ENCODE data around the gene LINGO1. TPM values are rescaled to one million over a fixed set of nuclear protein-coding genes. Genes with fewer than 3 reads are reported as not detected.

The LINGO1 gene
- polyA plus RNA-seq, 3 donors: 1.1 to 1.5 (median 1.2) TPM

- H3K27ac ChIP-seq (ENCODE audit: low read depth, low read length): no peak overlapping the region
- 49 to 55% (median 53%) methylated on average over 12 of the region's 12 CpGs for WGBS, 3 donors
Measured at GRCh38 chr15:77659350-77660321, 26.9 kb upstream of the LINGO1 start.

- WGBS, 3 donors: 75 to 87% (median 84%) methylated on average over 6 of the region's 6 CpGs
Measured at GRCh38 chr15:77658304-77658703, 25.6 kb upstream of the LINGO1 start.

GRCh38 chr15:77657634-77658238 lies 25.0 kb upstream of the LINGO1 start:
- 63 to 75% (median 64%) methylated on average over 21 to 23 of the region's 23 CpGs for WGBS, 3 donors

More at GRCh38 chr15:77658304-77658703, 25.6 kb upstream of the LINGO1 start:
- no peak overlapping the region for H3K27ac ChIP-seq (ENCODE audit: low read depth, low read length)

GRCh38 chr15:77656294-77656693 lies 23.6 kb upstream of the LINGO1 start:
- H3K27ac ChIP-seq (ENCODE audit: low read depth, low read length): no peak overlapping the region
- WGBS, 3 donors: 42 to 81% (median 44%) methylated on average over 12 of the region's 12 CpGs

More at GRCh38 chr15:77657634-77658238, 25.0 kb upstream of the LINGO1 start:
- H3K27ac ChIP-seq (ENCODE audit: low read depth, low read length): no peak overlapping the region

- WGBS, 3 donors: 25 to 31% (median 26%) methylated on average over 4 of the region's 4 CpGs
- no peak overlapping the region for H3K27ac ChIP-seq (ENCODE audit: low read depth, low read length)
Measured at GRCh38 chr15:77654975-77655374, 22.3 kb upstream of the LINGO1 start.

- WGBS, 3 donors: 85 to 94% (median 91%) methylated on average over 4 of the region's 4 CpGs
Measured at GRCh38 chr15:77653832-77654480, 21.2 kb upstream of the LINGO1 start.

GRCh38 chr15:77650265-77650664 lies 17.6 kb upstream of the LINGO1 start:
- H3K27ac ChIP-seq (ENCODE audit: low read depth, low read length): no peak overlapping the region
- 55 to 68% (median 59%) methylated on average over 2 of the region's 2 CpGs for WGBS, 3 donors

More at GRCh38 chr15:77653832-77654480, 21.2 kb upstream of the LINGO1 start:
- H3K27ac ChIP-seq (ENCODE audit: low read depth, low read length): no peak overlapping the region

- H3K27ac ChIP-seq (ENCODE audit: low read depth, low read length): no peak overlapping the region
- WGBS, 3 donors: 61 to 68% (median 62%) methylated on average over 3 of the region's 3 CpGs
Measured at GRCh38 chr15:77649610-77650009, 16.9 kb upstream of the LINGO1 start.

GRCh38 chr15:77649017-77649416 lies 16.3 kb upstream of the LINGO1 start:
- 77 to 87% (median 86%) methylated on average over 6 of the region's 6 CpGs for WGBS, 3 donors
- no peak overlapping the region for H3K27ac ChIP-seq (ENCODE audit: low read depth, low read length)

- no peak overlapping the region for H3K27ac ChIP-seq (ENCODE audit: low read depth, low read length)
- 89 to 93% (median 89%) methylated on average over 4 of the region's 4 CpGs for WGBS, 3 donors
Measured at GRCh38 chr15:77647961-77648360, 15.2 kb upstream of the LINGO1 start.

- 84 to 91% (median 86%) methylated on average over 8 of the region's 8 CpGs for WGBS, 3 donors
- H3K27ac ChIP-seq (ENCODE audit: low read depth, low read length): no peak overlapping the region
Measured at GRCh38 chr15:77646104-77646694, 13.5 kb upstream of the LINGO1 start.

GRCh38 chr15:77645602-77646001 lies 12.9 kb upstream of the LINGO1 start:
- H3K27ac ChIP-seq (ENCODE audit: low read depth, low read length): no peak overlapping the region
- 53 to 87% (median 82%) methylated on average over 8 of the region's 8 CpGs for WGBS, 3 donors

- H3K27ac ChIP-seq (ENCODE audit: low read depth, low read length): no peak overlapping the region
- WGBS, 3 donors: 81 to 87% (median 85%) methylated on average over 14 of the region's 14 CpGs
Measured at GRCh38 chr15:77644543-77645247, 12.0 kb upstream of the LINGO1 start.

- H3K27ac ChIP-seq (ENCODE audit: low read depth, low read length): no peak overlapping the region
- 82 to 90% (median 87%) methylated on average over 11 of the region's 11 CpGs for WGBS, 3 donors
Measured at GRCh38 chr15:77643764-77644163, 11.1 kb upstream of the LINGO1 start.

GRCh38 chr15:77642793-77643430 lies 10.2 kb upstream of the LINGO1 start:
- 80 to 86% (median 84%) methylated on average over 8 to 10 of the region's 10 CpGs for WGBS, 3 donors
- no peak overlapping the region for H3K27ac ChIP-seq (ENCODE audit: low read depth, low read length)

GRCh38 chr15:77641999-77642398 lies 9.3 kb upstream of the LINGO1 start:
- WGBS, 3 donors: 80 to 88% (median 80%) methylated on average over 6 of the region's 6 CpGs
- H3K27ac ChIP-seq (ENCODE audit: low read depth, low read length): no peak overlapping the region

GRCh38 chr15:77640615-77641014 lies 7.9 kb upstream of the LINGO1 start:
- WGBS, 3 donors: 43 to 65% (median 43%) methylated on average over 2 of the region's 2 CpGs
- H3K27ac ChIP-seq (ENCODE audit: low read depth, low read length): no peak overlapping the region

Data from adipose tissue (tissue), 3 donors.